AG04449 (cell line): ENCODE measurements around the gene PTBP2.
A peak's percentile ranks its signal among the peaks of the same experiment; 100 is the strongest.

Experiments used
- CTCF ChIA-PET: fragments of 350-600 bp; formaldehyde crosslinking; extraction: SDS; loops from one replicate; lab custom pipeline; 2021; ENCODE audit warnings: antibody characterized with exemption; lab: Yijun Ruan, JAX
- POLR2A ChIA-PET: fragments of 400-600, 350-600 bp; formaldehyde crosslinking; extraction: SDS; loops from one replicate; lab custom pipeline; 2020; ENCODE audit warnings: antibody characterized with exemption, inconsistent platforms; lab: Yijun Ruan, JAX
- DNase-seq: peaks from one replicate; pipeline ENCODE4 v3.0.0-alpha.2; 2010; ENCODE audit warnings: low read depth, low spot score
- H3K4me3 ChIP-seq: 2 replicates; pipeline ENCODE4 v1.5.1; 2011; ENCODE audit warnings: low read depth, mild to moderate bottlenecking, control low read depth, low read length
- TF ChIP-seq, protein P1 (sequence below): IDR thresholded peaks from one replicate; pipeline ENCODE4 v1.5.1; 2011; ENCODE audit warnings: mild to moderate bottlenecking, moderate library complexity, low read length, control low read depth, inconsistent platforms; ENCODE audit not compliant: insufficient read depth; ENCODE audit errors: missing control alignments

Gene PTBP2, protein sequence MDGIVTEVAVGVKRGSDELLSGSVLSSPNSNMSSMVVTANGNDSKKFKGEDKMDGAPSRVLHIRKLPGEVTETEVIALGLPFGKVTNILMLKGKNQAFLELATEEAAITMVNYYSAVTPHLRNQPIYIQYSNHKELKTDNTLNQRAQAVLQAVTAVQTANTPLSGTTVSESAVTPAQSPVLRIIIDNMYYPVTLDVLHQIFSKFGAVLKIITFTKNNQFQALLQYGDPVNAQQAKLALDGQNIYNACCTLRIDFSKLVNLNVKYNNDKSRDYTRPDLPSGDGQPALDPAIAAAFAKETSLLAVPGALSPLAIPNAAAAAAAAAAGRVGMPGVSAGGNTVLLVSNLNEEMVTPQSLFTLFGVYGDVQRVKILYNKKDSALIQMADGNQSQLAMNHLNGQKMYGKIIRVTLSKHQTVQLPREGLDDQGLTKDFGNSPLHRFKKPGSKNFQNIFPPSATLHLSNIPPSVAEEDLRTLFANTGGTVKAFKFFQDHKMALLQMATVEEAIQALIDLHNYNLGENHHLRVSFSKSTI

DNA sequence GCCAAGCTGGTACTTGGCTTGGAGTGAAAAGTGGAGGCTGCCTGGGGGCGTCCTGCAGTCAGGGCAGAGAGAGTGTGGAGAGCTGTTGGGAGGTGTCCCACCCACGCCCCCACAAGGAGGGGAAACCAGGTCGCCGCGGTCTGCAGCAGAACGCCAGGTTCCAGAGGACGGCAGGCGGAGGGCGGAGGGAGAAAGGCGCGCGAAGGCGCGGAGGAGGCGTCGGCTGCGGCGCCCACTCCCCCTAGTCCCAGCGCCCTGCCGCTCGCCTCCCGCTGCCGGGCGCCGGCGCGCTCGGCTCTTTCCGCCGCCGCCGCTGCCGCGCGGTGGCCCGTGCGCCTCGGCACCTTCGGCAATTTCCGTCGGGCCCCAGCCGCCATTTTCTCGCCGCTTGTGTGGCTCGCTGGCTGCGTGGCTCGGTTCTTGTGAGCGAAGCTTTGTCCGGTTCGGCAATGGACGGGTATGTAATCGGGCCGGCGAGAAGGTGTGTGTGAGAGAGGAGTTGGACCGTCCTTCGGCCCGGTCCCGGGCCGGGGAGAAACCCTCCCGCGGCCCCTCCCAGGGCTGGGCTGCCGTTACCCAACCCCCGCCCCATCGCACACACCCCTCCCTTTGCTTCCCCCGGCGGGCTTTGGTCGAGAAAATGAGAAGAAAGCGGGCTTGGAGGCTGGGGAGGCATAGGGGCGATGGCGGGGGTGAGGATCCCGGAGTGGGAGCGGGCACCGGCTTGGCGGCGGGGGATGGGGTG lies at the start of gene PTBP2:
Gene PTBP2 (plus strand): TSS at position 369 of the 745 bp plus-strand sequence. CDS start 81 bp downstream, at position 450.
- H3K4me3 ChIP-seq: peak within 1 kb of the TSS; percentile 95
- TF ChIP-seq, protein P1, sequence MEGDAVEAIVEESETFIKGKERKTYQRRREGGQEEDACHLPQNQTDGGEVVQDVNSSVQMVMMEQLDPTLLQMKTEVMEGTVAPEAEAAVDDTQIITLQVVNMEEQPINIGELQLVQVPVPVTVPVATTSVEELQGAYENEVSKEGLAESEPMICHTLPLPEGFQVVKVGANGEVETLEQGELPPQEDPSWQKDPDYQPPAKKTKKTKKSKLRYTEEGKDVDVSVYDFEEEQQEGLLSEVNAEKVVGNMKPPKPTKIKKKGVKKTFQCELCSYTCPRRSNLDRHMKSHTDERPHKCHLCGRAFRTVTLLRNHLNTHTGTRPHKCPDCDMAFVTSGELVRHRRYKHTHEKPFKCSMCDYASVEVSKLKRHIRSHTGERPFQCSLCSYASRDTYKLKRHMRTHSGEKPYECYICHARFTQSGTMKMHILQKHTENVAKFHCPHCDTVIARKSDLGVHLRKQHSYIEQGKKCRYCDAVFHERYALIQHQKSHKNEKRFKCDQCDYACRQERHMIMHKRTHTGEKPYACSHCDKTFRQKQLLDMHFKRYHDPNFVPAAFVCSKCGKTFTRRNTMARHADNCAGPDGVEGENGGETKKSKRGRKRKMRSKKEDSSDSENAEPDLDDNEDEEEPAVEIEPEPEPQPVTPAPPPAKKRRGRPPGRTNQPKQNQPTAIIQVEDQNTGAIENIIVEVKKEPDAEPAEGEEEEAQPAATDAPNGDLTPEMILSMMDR: no peak
- ChIA-PET POLR2A (interaction anchor here (1.0 kb wide), 1 partner anchor 359 kb away, joined by 5 read pairs; no protein-coding TSS in a partner anchor), CTCF (no interaction called here)
- no peak for DNase-seq

DNA sequence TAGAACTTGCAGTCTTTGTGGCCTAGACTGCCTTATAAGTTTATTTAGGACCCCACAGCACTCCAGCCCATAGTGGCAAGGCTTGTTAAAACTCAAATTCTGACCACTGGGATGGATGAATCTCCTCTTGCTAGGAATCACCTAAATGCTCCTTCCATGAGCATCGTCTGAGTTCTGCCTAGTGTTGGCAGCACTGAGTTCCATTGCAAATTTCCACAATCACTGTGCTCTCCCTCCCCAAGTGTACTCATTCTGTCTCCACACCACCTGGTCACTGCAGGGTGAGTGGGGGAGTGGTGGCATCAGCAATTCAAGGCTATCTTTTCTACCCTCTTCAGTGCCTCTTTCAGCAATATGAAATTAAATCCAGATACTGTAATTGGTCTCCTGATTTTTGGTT lies 46.7 kb upstream of the PTBP2 start:
- ChIA-PET POLR2A (no interaction called here), CTCF (no interaction called here)
- H3K4me3 ChIP-seq: no peak overlapping the region
- TF ChIP-seq, protein P1: no peak
- DNase-seq: no peak

DNA sequence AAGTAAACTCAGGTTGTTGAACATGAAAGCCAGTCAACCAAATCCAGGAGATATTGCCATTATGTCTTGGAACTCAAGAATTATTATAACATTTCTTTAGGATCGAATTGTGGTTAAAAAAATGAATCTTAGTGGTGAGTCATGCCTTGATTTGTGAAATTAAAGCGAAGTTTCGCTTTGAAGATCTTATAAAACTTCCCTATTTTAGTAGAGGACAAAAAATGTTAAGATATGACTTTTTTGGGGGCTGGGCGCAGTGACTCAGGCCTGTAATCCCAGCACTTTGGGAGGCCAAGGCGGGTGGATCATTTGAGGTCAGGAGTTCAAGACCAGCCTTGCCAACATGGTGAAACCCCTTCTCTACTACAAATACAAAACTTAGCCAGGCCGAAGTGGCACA lies 39.5 kb upstream of the PTBP2 start:
- no peak overlapping the region for H3K4me3 ChIP-seq
- CTCF ChIA-PET: no interaction called here
- POLR2A ChIA-PET: no interaction called here
- no peak for DNase-seq
- TF ChIP-seq, protein P1: no peak

DNA sequence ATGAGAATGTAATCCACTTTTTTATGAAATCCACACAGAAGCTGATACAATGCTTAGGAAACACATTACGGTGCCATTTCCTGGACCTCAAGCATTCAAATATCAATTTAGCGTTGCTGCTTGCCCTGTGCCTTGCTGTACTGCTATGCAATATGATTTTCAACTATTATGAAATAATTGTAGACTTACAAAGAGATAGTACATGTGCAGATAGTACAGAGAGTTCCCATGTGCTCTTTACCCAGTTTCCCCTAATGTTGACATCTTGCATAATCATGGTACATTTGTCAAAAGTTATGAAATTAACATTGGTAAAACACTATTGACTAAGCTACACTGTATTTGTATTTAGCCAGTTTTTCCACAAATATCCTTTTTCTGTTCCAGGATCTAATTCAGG lies 37.7 kb upstream of the PTBP2 start:
- TF ChIP-seq, protein P1: no peak
- H3K4me3 ChIP-seq: no peak overlapping the region

DNA sequence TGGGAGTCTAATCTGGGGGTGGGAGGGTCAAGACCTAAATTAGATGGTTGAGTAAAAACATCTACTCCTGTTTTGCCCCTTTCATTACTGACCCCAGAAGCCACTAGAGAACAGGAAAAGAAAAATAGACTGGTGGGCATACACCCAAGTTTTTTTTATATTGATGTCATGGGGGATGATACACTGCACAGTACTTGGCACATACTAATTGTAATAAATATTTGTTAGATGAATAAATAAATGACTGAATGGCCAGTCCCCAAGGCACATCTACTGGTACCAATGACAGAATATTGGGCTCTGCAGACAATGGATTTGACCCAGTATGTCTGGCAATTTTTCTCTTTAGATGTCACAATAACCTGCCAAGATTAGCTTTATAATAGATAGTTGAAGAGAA lies 36.8 kb upstream of the PTBP2 start:
- CTCF ChIA-PET: no interaction called here
- TF ChIP-seq, protein P1: no peak
- no peak overlapping the region for H3K4me3 ChIP-seq
- POLR2A ChIA-PET: no interaction called here
- no peak for DNase-seq

More for the DNA sequence above, 37.7 kb upstream of the PTBP2 start:
- CTCF ChIA-PET: no interaction called here
- POLR2A ChIA-PET: no interaction called here
- DNase-seq: no peak

DNA sequence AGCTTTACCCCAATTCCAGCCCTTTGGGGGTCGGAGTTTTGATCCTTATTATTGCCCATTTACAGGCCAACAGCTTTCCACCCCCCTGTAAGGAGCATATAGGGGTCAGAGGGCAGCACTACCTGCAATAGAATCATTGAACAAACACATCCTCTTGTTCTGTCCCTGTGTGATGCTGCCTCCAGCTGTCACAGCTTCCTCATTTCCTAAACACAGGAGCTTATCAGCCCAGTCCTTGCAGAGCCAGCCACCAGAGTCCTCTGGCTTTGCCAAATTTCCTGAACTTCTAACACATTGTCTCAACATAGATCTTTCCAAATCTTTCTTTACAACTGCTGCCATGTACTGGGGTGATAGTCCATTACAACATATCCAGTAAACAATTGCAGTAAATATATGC lies 32.8 kb upstream of the PTBP2 start:
- ChIA-PET CTCF (no interaction called here), POLR2A (no interaction called here)
- DNase-seq: no peak
- no peak overlapping the region for H3K4me3 ChIP-seq
- TF ChIP-seq, protein P1: no peak
